K562 (cell line): Measurements from ENCODE around the gene SOS1. TPM values are rescaled to one million over a fixed set of nuclear protein-coding genes. Genes with fewer than 3 reads are reported as not detected.

Source experiments
- ATAC-seq: fragments of 200-7000 bp; cut with Tn5 transposase; 3 replicates; pipeline ENCODE4 v1.9.1; 2020; ENCODE audit warnings: moderate library complexity
- BruUV-seq: library from RNA; stranded (reverse); fragments of 400-500 nt; replicated peaks from 2 replicates; lab custom pipeline; 2021; lab: Mats Ljungman, UMichigan
- CTCF ChIA-PET: fragments of 300-600 bp; formaldehyde crosslinking; extraction: SDS; loops from one replicate; lab custom pipeline; 2021; ENCODE audit warnings: low intra/inter-chr PET ratio; lab: Yijun Ruan, JAX
- POLR2A ChIA-PET: fragments of 300-600, 350-650 bp; sonication (Branson Sonifier 250); formaldehyde crosslinking; extraction: SDS; loops from one replicate; lab custom pipeline; 2021; ENCODE audit warnings: antibody characterized with exemption, inconsistent platforms; lab: Yijun Ruan, JAX
- DNase-seq, 4 experiments: peaks; one replicate each; pipeline versions ENCODE4 v3.0.0 to v3.0.0-alpha.2; 2011 to 2018; ENCODE audit warnings: low spot score in 3 of 4, mixed read lengths in 3 of 4; ENCODE audit errors: extremely low read depth in 1 of 4
- FAIRE-seq: peaks from 2 replicates; lab custom pipeline; 2011; peaks lifted over from hg19 to GRCh38; lab: Jason Lieb, UNC
- H2AFZ ChIP-seq: 2 replicates; pipeline ENCODE4 v1.6.0; 2011; ENCODE audit warnings: low read depth, low read length, control low read depth, inconsistent platforms
- H3K27ac ChIP-seq: fragments of 200-600 bp; 3 replicates; pipeline ENCODE4 v1.8.0; 2011; ENCODE audit warnings: low read depth, mild to moderate bottlenecking, control low read depth, inconsistent platforms, low read length, moderate library complexity, mixed read lengths; ENCODE audit errors: extremely low read depth
- H3K27me3 ChIP-seq, 2 experiments: fragments of 300-600 bp in 1 of 2; 2 replicates in 1 of 2; 3 replicates in 1 of 2; pipeline versions ENCODE4 v1.6.0 to v1.8.0; 2011; ENCODE audit warnings: inconsistent platforms in 2 of 2, low read length in 2 of 2, mild to moderate bottlenecking in 1 of 2, mixed read lengths in 1 of 2, moderate library complexity in 1 of 2; ENCODE audit not compliant: control insufficient read depth in 2 of 2, insufficient read depth in 2 of 2
- H3K36me3 ChIP-seq: fragments of 300-600 bp; 3 replicates; pipeline ENCODE4 v1.8.0; 2011; ENCODE audit warnings: mild to moderate bottlenecking, low read length, inconsistent platforms; ENCODE audit not compliant: control insufficient read depth, insufficient read depth
- H3K4me1 ChIP-seq, 2 experiments: fragments of 200-600 bp in 1 of 2; replicated peaks in 1 of 2; 2 replicates in 1 of 2; 3 replicates in 1 of 2; pipeline versions ENCODE4 v1.5.1 to v1.8.0; 2011; ENCODE audit warnings: inconsistent platforms in 2 of 2, low read length in 2 of 2, mild to moderate bottlenecking in 1 of 2, mixed read lengths in 1 of 2, moderate library complexity in 1 of 2; ENCODE audit not compliant: control insufficient read depth in 2 of 2, insufficient read depth in 2 of 2
- H3K4me2 ChIP-seq: 2 replicates; pipeline ENCODE4 v1.6.1; 2011; ENCODE audit warnings: low read length, control low read depth, inconsistent platforms, mixed read lengths; ENCODE audit not compliant: insufficient read depth
- H3K4me3 ChIP-seq: fragments of 200-600 bp; sonication (generic), shearing (Covaris generic); 2 replicates; pipeline ENCODE4 v1.5.1; 2016; ENCODE audit warnings: control low read depth, inconsistent platforms
- H3K79me2 ChIP-seq: fragments of 200-600 bp; 3 replicates; pipeline ENCODE4 v1.8.0; 2011; ENCODE audit warnings: low read length, inconsistent platforms; ENCODE audit not compliant: control insufficient read depth, insufficient read depth
- H3K9ac ChIP-seq, 2 experiments: 2 replicates each; pipeline versions ENCODE4 v1.6.0 to v1.6.1; 2011; ENCODE audit warnings: low read depth in 2 of 2, low read length in 2 of 2, control low read depth in 1 of 2, inconsistent platforms in 1 of 2, mild to moderate bottlenecking in 1 of 2, mixed read lengths in 1 of 2; ENCODE audit not compliant: insufficient read depth in 1 of 2
- H3K9me1 ChIP-seq: one replicate; pipeline ENCODE4 v1.6.0; 2011; ENCODE audit warnings: inconsistent platforms, mild to moderate bottlenecking, low read length, moderate library complexity; ENCODE audit not compliant: control insufficient read depth, insufficient read depth
- H3K9me3 ChIP-seq: replicated peaks from 2 replicates; pipeline ENCODE4 v1.5.1; 2011; ENCODE audit warnings: low read depth, low read length, inconsistent platforms; ENCODE audit not compliant: control insufficient read depth, insufficient read depth
- H4K20me1 ChIP-seq: replicated peaks from 2 replicates; pipeline ENCODE4 v1.6.1; 2011; ENCODE audit warnings: low read length, inconsistent platforms, mixed read lengths; ENCODE audit not compliant: control insufficient read depth, insufficient read depth
- CHD2 ChIP-seq: IDR thresholded peaks from 2 replicates; pipeline ENCODE4 v1.6.1; 2011; ENCODE audit warnings: low read depth, low read length
- DACH1 ChIP-seq: fragments of 450-650 bp; IDR thresholded peaks from 2 replicates; pipeline ENCODE4 v1.6.1; 2018; ENCODE audit not compliant: partially characterized antibody
- HEY1 ChIP-seq: fragments of 250-450 bp; sonication (Bioruptor Pico); IDR thresholded peaks from 2 replicates; pipeline ENCODE4 v1.5.0; 2020; ENCODE audit warnings: mild to moderate bottlenecking, moderate library complexity, borderline replicate concordance
- NFIC ChIP-seq: fragments of 450-650 bp; IDR thresholded peaks from 2 replicates; pipeline ENCODE4 v1.6.1; 2017; ENCODE audit warnings: mild to moderate bottlenecking, inconsistent platforms
- PHF20 ChIP-seq: fragments of 450-650 bp; IDR thresholded peaks from 2 replicates; pipeline ENCODE4 v1.6.1; 2018; ENCODE audit not compliant: partially characterized antibody
- SNAPC5 ChIP-seq: fragments of 250-450 bp; sonication (Bioruptor Pico); IDR thresholded peaks from 2 replicates; pipeline ENCODE4 v1.8.0; 2021; ENCODE audit warnings: moderate library complexity, mild to moderate bottlenecking, inconsistent platforms
- ZBTB17 ChIP-seq: fragments of 450-650 bp; formaldehyde crosslinking; IDR thresholded peaks from 2 replicates; pipeline ENCODE4 v1.4.0; 2020; ENCODE audit warnings: mild to moderate bottlenecking
- WGBS: fragments of 100-300 bp; shearing (Covaris generic); methylation state at CpG from one replicate; pipeline ENCODE4 v1.1.6; 2016; ENCODE audit warnings: low coverage, mixed read lengths; ENCODE audit not compliant: insufficient coverage; ENCODE audit errors: missing lambda C conversion rate; 5-methylcytosine and 5-hydroxymethylcytosine counted together
- in situ Hi-C: fragments of 300-500 bp; cut with MboI; formaldehyde crosslinking; loops from 4 replicates; pipeline ENCODE4 v1.15.0; 2018; ENCODE audit warnings: inconsistent platforms, mixed read lengths
- intact Hi-C: fragments of 100-400 bp; cut with micrococcal nuclease; formaldehyde crosslinking; loops from 2 replicates; pipeline ENCODE4 v1.14.2; 2022
- polyA plus RNA-seq, 8 experiments: library from polyadenylated mRNA; depleted of rRNA in 4 of 8; stranded (reverse) in 5 of 8; unstranded in 3 of 8; fragments of >200 nt; fragmentation: Nextera tagmentation in 2 of 8; fragmentation: Illumina TruSeq in 1 of 8; extraction: Ambion mirVana in 2 of 8; extraction: Trizol in 1 of 8; gene quantifications; 2 replicates each; pipeline versions ENCODE4 v1.2.1 to v1.2.3, GENCODE V29; 2011 to 2014; ENCODE audit warnings: inconsistent platforms in 1 of 8, missing spikeins in 1 of 8
- total RNA-seq, 7 experiments: library from RNA; depleted of rRNA in 6 of 7; stranded (reverse); fragments of >200 nt in 6 of 7; fragmentation: Illumina TruSeq in 2 of 7; extraction: Trizol in 2 of 7; gene quantifications; 2 replicates each; pipeline versions ENCODE4 v1.2.1 to v1.2.3, GENCODE V29; 2011 to 2021; ENCODE audit warnings: low replicate concordance in 1 of 7

SOS1 gene
- total and polyA plus RNA-seq, 9 of the 15 experiments (the other 6 are each of a cell fraction or from before 2014, with no cell fraction given): 2.5 to 27.1 (median 16.3) TPM

- ChIA-PET CTCF (no interaction called here), POLR2A (no interaction called here)
- in situ Hi-C loops: loop anchor here (25.0 kb wide), 1 partner anchor 303 kb away; the partner anchor contains the start of gene CDKL4
- TF ChIP-seq SNAPC5 (CRISPR knock-in tag) (no peak), NFIC (no peak), HEY1 (CRISPR knock-in tag) (no peak), ZBTB17 (no peak), DACH1 (no peak), PHF20 (no peak), CHD2 (no peak)
- Histone ChIP-seq H3K9ac (no peak overlapping the region), H3K27me3 (peaks cover 3 to 4% of the 10 kb centered on the region in 2 experiments; a peak in 2 of 5 replicates), H3K27ac (no peak overlapping the region), H3K4me2 (no peak overlapping the region), H3K79me2 (no peaks in the 10 kb centered on the region), H3K9me3 (no peaks in the 10 kb centered on the region), H4K20me1 (no peaks in the 10 kb centered on the region), H3K4me1 (no peaks in the 10 kb centered on the region), H3K36me3 (no peaks in the 10 kb centered on the region), H3K4me3 (no peak overlapping the region), H3K9me1 (no peaks in the 10 kb centered on the region), H2AFZ (no peak overlapping the region)
- ATAC-seq (no peak), FAIRE-seq (no peak), DNase-seq (no peak)
- WGBS: 6% methylated on average over 5 of the region's 5 CpGs
- intact Hi-C loops: loop anchor here (5.0 kb wide), 1 partner anchor 107 kb away; no protein-coding TSS in a partner anchor
- no TSS peak for BruUV-seq
These were observed 186.1 kb downstream of the SOS1 start for GRCh38 chr2:38934742-38935141.
